HG03571 (cell line): ENCODE results near the gene PDGFB.

ENCODE experiments used
- ATAC-seq: cut with Tn5 transposase; IDR thresholded peaks from one replicate; pipeline ENCODE4 v1.9.1; 2021; ENCODE audit not compliant: unreplicated experiment

PDGFB gene

GRCh38 chr22:39208013-39208680, 36.6 kb downstream of the PDGFB start:
- ATAC-seq, result no peak

- ATAC-seq, result no peak
These were observed 37.4 kb downstream of the PDGFB start for GRCh38 chr22:39207141-39208012.

GRCh38 chr22:39206491-39206890, 38.3 kb downstream of the PDGFB start:
- no peak for ATAC-seq

GRCh38 chr22:39205344-39206021, 39.3 kb downstream of the PDGFB start:
- no peak for ATAC-seq

- no peak for ATAC-seq
These were observed 40.6 kb downstream of the PDGFB start for GRCh38 chr22:39204216-39204615.

- ATAC-seq, result no peak
These were observed 47.2 kb downstream of the PDGFB start for GRCh38 chr22:39197578-39197977.

GRCh38 chr22:39194098-39194497, 50.7 kb downstream of the PDGFB start:
- ATAC-seq, result no peak

GRCh38 chr22:39188809-39189208, 56.0 kb downstream of the PDGFB start:
- ATAC-seq, result no peak

- no peak for ATAC-seq
These were observed 59.2 kb downstream of the PDGFB start for GRCh38 chr22:39185601-39186012.

- no peak for ATAC-seq
These were observed 59.9 kb downstream of the PDGFB start for GRCh38 chr22:39184586-39185577.

- ATAC-seq, result no peak
These were observed 60.7 kb downstream of the PDGFB start for GRCh38 chr22:39183991-39184585.

GRCh38 chr22:39182478-39183030, 62.2 kb downstream of the PDGFB start:
- no peak for ATAC-seq

GRCh38 chr22:39181778-39182177, 63.0 kb downstream of the PDGFB start:
- ATAC-seq, result no peak

GRCh38 chr22:39181356-39181755, 63.4 kb downstream of the PDGFB start:
- ATAC-seq, result no peak

GRCh38 chr22:39179841-39180335, 64.9 kb downstream of the PDGFB start:
- no peak for ATAC-seq

GRCh38 chr22:39179401-39179827, 65.4 kb downstream of the PDGFB start:
- no peak for ATAC-seq

- ATAC-seq, result no peak
These were observed 66.3 kb downstream of the PDGFB start for GRCh38 chr22:39178206-39179111.

GRCh38 chr22:39177791-39178190, 67.0 kb downstream of the PDGFB start:
- no peak for ATAC-seq

GRCh38 chr22:39177456-39177775, 67.4 kb downstream of the PDGFB start:
- ATAC-seq, result no peak
